ENCODE data around the gene CRLF1. TPM values are rescaled to one million over a fixed set of nuclear protein-coding genes. Genes with fewer than 3 reads are reported as not detected.
"Not testable (repeated sequence)": the region's sequence is repeated elsewhere in the genome, so short reads cannot be mapped to it uniquely, and the experiment has no call there.

The CRLF1 gene
- total RNA-seq, 1 experiment from 2014 or later: 2.6 TPM

GRCh38 chr19:18601875-18602274 lies 4.7 kb downstream of the CRLF1 start:
- in situ Hi-C loops (cut with HindIII; ENCODE audit: low pct_unique_long_range_greater_than_20kb, low sequenced_read_pairs): no loop called here
- DNase-seq (ENCODE audit: low read depth, low spot score): no peak

GRCh38 chr19:18600692-18601397 lies 5.8 kb downstream of the CRLF1 start:
- DNase-seq (ENCODE audit: low read depth, low spot score); in situ Hi-C loops (cut with HindIII; ENCODE audit: low pct_unique_long_range_greater_than_20kb, low sequenced_read_pairs): not testable (repeated sequence)

GRCh38 chr19:18599485-18599884 lies 7.1 kb downstream of the CRLF1 start:
- in situ Hi-C loops (cut with HindIII; ENCODE audit: low pct_unique_long_range_greater_than_20kb, low sequenced_read_pairs): no loop called here
- no peak for DNase-seq (ENCODE audit: low read depth, low spot score)

GRCh38 chr19:18597809-18598660 lies 8.6 kb downstream of the CRLF1 start:
- DNase-seq (ENCODE audit: low read depth, low spot score): no peak
- in situ Hi-C loops (cut with HindIII; ENCODE audit: low pct_unique_long_range_greater_than_20kb, low sequenced_read_pairs): no loop called here

DNA sequence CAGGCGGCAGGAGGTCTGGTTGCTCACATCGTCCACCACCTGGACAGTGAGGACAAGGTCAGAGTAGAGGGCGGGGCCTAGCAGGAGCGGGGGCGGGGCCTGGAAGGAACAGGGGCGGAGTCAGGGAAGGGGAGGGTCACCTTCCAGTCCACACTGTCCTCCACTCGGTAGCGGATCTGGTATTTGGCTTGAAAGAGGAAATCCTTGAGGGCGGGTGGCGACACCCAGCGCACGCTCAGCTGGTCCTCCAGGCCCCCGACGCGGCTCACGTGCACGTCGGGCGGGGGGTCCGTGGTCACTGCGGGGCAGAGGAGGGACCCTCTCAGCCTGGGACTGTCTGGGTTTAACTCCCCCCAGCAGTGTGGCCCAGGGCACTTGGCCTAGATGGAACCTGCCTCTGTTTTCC lies 9.8 kb downstream of the CRLF1 start:
- in situ Hi-C loops (cut with HindIII; ENCODE audit: low pct_unique_long_range_greater_than_20kb, low sequenced_read_pairs): no loop called here
- DNase-seq (ENCODE audit: low read depth, low spot score): peak; percentile 37

GRCh38 chr19:18595475-18595874 lies 11.1 kb downstream of the CRLF1 start:
- DNase-seq (ENCODE audit: low read depth, low spot score): no peak
- in situ Hi-C loops (cut with HindIII; ENCODE audit: low pct_unique_long_range_greater_than_20kb, low sequenced_read_pairs): no loop called here

GRCh38 chr19:18594824-18595373 lies 11.7 kb downstream of the CRLF1 start:
- in situ Hi-C loops (cut with HindIII; ENCODE audit: low pct_unique_long_range_greater_than_20kb, low sequenced_read_pairs): no loop called here
- DNase-seq (ENCODE audit: low read depth, low spot score): no peak

GRCh38 chr19:18594096-18594823 lies 12.3 kb downstream of the CRLF1 start:
- in situ Hi-C loops (cut with HindIII; ENCODE audit: low pct_unique_long_range_greater_than_20kb, low sequenced_read_pairs): no loop called here
- DNase-seq (ENCODE audit: low read depth, low spot score): peak; percentile 50

DNA sequence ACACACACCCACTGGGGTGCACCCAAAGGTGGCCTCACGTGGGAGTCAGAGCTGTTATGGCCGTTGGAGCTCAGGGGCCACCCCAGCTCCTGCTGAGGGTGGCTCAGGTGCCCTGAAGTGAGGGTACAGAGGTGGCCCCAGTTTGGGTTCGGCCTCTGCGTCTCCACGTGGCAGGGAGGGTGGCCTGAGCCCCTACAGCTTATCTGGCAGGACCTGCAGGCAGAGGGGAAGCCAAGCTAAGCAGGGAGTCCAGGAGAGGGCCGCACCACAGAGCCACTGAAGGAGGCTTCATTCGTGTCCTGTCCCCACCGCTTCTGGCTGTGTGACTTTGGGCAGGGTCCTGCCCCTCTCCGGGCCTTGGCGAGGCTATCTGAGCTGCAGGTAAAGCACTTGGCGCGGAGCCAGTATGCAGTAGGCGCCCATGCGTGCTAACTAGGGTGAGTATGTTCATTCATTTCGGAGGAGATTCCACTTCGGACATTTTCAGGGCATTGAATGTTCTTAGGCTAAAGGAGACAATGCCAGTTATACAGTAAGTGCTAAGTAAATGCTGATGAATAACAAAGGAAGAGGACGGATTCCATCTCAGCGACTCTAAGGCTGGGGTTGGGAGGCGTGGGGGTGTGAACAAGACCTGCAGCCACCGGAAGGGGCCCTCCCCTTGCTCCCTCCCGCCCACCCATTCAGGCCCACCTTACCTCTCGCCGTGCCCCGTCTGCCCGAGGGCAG lies 13.1 kb downstream of the CRLF1 start:
- in situ Hi-C loops (cut with HindIII; ENCODE audit: low pct_unique_long_range_greater_than_20kb, low sequenced_read_pairs): no loop called here
- DNase-seq (ENCODE audit: low read depth, low spot score): no peak

GRCh38 chr19:18592732-18593131 lies 13.9 kb downstream of the CRLF1 start:
- DNase-seq (ENCODE audit: low read depth, low spot score); in situ Hi-C loops (cut with HindIII; ENCODE audit: low pct_unique_long_range_greater_than_20kb, low sequenced_read_pairs): not testable (repeated sequence)

DNA sequence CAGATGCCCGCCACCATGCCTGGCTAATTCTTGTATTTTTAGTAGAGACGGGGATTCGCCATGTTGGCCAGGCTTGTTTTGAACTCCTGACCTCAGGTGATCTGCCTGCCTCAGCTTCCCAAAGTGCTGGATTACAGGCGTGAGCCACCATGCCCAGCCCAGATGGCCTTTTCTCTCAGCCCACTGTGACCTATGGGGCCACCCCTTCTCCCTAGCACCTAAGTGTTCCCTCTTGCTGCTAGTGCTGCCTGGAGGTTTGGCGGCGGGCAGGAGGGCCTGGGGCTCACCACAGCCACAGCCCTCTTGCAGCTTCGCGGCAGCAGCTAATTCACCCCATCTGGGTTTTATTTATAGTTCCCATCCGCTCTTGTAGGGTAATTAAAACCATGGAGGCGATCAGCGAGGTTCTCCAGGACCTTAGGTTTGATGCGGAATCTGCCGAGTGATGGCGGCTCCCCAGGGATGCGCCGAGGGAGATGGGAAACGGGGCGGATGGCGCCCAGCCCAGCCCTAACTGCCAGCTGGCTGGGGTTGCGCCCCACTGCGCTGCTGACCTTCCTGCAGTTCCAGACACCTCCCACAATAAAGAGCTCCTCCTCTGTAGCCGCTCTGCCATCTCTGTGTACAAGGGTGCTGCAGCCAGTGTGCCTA lies 14.7 kb downstream of the CRLF1 start:
- no peak for DNase-seq (ENCODE audit: low read depth, low spot score)
- in situ Hi-C loops (cut with HindIII; ENCODE audit: low pct_unique_long_range_greater_than_20kb, low sequenced_read_pairs): no loop called here

- in situ Hi-C loops (cut with HindIII; ENCODE audit: low pct_unique_long_range_greater_than_20kb, low sequenced_read_pairs): no loop called here
- peak; percentile 90 for DNase-seq (ENCODE audit: low read depth, low spot score)
These were observed 16.0 kb downstream of the CRLF1 start for GRCh38 chr19:18590273-18591272.

GRCh38 chr19:18589380-18590272 lies 17.0 kb downstream of the CRLF1 start:
- peak; percentile 78 for DNase-seq (ENCODE audit: low read depth, low spot score)
- in situ Hi-C loops (cut with HindIII; ENCODE audit: low pct_unique_long_range_greater_than_20kb, low sequenced_read_pairs): no loop called here

- peak; percentile 55 for DNase-seq (ENCODE audit: low read depth, low spot score)
- in situ Hi-C loops (cut with HindIII; ENCODE audit: low pct_unique_long_range_greater_than_20kb, low sequenced_read_pairs): no loop called here
These were observed 17.8 kb downstream of the CRLF1 start, which contains the start of gene REX1BD for GRCh38 chr19:18588611-18589379. TSS of gene REX1BD (plus strand) at chr19:18588798. CDS start at chr19:18588802, 4 bp downstream.

All from SK-MEL-5 (cell line).